Measurements from ENCODE around the gene PSMD5.

Gene PSMD5

DNA sequence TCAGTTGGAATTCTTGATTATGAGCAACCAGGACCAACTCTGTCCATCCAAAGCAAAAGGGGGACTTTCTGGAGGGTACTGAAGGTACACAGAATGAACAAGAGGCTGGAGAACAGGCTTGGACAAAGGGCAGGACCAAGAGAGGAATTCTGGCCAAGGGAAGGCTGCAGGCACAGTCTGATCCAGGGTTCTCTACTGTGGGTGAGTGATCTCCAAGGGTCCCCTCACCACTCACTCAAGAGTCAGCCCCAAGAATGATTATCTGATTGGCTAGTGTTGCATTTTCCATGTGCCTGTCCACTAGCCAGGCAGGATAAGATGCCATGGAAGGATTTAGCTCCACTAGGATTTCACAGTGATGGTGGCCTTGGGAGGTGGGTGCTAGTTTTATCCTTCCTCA is 45.9 kb upstream of the PSMD5 start:
- no peak for DNase-seq (ENCODE audit: low read depth)
- TF ChIP-seq, protein P1, sequence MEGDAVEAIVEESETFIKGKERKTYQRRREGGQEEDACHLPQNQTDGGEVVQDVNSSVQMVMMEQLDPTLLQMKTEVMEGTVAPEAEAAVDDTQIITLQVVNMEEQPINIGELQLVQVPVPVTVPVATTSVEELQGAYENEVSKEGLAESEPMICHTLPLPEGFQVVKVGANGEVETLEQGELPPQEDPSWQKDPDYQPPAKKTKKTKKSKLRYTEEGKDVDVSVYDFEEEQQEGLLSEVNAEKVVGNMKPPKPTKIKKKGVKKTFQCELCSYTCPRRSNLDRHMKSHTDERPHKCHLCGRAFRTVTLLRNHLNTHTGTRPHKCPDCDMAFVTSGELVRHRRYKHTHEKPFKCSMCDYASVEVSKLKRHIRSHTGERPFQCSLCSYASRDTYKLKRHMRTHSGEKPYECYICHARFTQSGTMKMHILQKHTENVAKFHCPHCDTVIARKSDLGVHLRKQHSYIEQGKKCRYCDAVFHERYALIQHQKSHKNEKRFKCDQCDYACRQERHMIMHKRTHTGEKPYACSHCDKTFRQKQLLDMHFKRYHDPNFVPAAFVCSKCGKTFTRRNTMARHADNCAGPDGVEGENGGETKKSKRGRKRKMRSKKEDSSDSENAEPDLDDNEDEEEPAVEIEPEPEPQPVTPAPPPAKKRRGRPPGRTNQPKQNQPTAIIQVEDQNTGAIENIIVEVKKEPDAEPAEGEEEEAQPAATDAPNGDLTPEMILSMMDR (IDR thresholded peaks at IDR 0.05; ENCODE audit: insufficient read depth, low read depth, low read length, missing control alignments): no peak
- H3K4me3 ChIP-seq (ENCODE audit: low read length): no peak overlapping the region

DNA sequence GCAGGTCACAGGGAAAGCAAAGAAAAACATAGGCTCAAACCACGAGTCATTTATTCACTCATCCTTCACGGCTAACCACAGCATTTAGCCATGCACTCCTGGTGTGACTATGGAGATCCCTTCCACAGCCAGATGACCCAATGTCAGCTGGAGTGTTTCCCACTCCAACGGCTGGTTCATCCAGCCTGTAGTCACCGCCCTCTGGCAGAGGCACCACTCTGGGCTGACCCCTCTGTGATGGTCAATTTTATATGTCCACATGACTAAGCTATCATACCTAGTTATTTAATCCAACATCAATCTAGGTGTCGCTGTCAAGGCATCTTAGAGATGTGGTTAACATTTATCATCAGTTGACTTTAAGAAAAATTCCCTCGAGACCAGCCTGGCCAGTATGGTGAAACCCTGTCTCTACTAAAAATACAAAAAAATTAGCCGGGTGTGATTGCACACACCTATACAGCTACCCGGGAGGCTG is 43.8 kb upstream of the PSMD5 start:
- TF ChIP-seq, protein P1 (IDR thresholded peaks at IDR 0.05; ENCODE audit: insufficient read depth, low read depth, low read length, missing control alignments): no peak
- H3K4me3 ChIP-seq (ENCODE audit: low read length): no peak overlapping the region
- no peak for DNase-seq (ENCODE audit: low read depth)

DNA sequence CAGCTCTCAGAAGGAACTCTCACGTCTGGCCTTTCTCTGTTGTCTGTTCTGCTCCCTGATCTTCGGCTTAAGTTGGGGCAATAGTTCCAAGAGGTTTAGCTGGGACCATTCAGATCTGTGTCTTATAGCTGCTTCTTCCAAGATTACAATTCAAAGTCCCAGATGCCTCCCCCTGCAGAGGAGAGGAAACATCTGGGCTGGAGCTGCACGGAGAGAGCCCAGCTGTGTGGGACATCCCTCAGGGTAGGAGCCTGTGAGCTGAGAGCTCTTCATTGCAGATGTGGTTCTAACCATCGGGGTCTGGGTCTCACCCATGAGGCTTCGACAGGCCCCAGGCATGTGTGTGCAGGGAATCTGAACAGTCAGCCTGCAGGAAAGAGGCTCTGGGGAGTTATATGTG is 43.2 kb upstream of the PSMD5 start:
- DNase-seq (ENCODE audit: low read depth): no peak
- no peak overlapping the region for H3K4me3 ChIP-seq (ENCODE audit: low read length)
- TF ChIP-seq, protein P1 (IDR thresholded peaks at IDR 0.05; ENCODE audit: insufficient read depth, low read depth, low read length, missing control alignments): no peak

DNA sequence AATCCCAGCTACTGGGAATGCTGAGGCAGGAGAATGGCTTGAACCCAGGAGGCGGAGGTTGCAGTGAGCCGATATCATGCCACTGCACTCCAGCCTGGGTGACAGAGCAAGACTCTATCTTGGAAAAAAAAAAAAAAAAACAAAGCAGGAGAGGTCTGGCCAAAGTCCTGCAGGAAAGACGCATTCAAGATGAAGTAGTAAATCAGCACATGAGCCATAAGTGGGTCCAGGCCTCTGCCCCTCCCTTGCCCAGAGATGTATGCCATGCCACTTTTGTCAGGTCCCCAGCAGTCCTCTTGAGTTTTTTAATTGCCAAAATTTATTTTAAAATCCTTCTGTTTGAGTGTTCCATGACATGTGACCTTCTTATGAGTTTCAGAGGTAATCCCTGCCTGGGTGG is 42.7 kb upstream of the PSMD5 start:
- H3K4me3 ChIP-seq (ENCODE audit: low read length): no peak overlapping the region
- DNase-seq (ENCODE audit: low read depth): no peak
- TF ChIP-seq, protein P1 (IDR thresholded peaks at IDR 0.05; ENCODE audit: insufficient read depth, low read depth, low read length, missing control alignments): no peak

DNA sequence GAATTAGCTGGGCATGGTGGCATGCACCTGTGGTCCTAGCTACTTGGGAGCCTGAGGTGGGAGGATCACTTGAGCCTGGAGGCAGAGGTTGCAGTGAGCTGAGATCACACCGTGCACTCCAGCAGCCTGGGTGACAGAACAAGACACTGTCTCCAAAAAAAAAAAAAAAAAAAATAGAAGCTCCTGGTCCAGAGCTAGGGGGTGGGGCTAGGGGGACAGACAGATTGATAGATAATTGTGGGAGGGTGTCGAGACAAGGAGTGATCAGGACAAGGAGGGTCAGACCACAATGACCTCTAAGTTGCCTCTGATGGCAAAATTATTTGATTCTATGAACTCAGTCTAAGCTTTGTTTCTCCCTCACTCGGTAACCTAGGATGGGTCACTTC is 40.9 kb upstream of the PSMD5 start:
- TF ChIP-seq, protein P1 (IDR thresholded peaks at IDR 0.05; ENCODE audit: insufficient read depth, low read depth, low read length, missing control alignments): no peak
- no peak for DNase-seq (ENCODE audit: low read depth)
- H3K4me3 ChIP-seq (ENCODE audit: low read length): no peak overlapping the region

DNA sequence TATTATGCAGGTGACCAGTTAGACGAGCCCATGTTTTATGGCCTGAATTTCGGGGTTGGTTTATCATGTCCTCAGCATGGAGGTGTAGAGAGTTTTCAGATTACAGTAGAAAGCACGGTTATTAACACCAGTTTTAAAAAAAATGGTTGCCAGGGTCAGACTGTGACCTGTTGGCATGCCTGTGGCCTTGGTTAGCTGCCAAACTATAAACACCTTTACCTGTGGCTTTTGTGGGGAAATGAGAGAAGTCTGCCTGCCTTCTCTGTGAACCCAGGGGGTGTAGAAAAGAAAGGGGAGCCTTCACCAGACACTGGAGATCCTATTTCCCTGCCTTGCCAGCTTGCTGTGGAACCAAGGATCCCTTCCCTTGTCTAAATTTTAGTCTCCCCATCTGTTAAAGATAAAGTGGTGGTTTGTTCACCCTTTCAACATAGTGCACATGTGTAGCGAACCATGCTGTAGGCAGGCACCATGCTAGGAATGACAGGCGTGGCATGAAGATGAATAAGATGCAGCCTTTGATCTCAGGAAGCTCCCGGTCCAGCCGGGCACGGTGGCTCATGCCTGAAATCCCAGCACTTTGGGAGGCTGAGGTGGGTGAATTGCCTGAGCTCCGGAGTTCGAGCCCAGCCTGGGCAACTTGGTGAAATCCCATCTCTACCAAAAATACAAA is 40.3 kb upstream of the PSMD5 start:
- no peak for DNase-seq (ENCODE audit: low read depth)
- TF ChIP-seq, protein P1 (IDR thresholded peaks at IDR 0.05; ENCODE audit: insufficient read depth, low read depth, low read length, missing control alignments): no peak
- no peak overlapping the region for H3K4me3 ChIP-seq (ENCODE audit: low read length)

DNA sequence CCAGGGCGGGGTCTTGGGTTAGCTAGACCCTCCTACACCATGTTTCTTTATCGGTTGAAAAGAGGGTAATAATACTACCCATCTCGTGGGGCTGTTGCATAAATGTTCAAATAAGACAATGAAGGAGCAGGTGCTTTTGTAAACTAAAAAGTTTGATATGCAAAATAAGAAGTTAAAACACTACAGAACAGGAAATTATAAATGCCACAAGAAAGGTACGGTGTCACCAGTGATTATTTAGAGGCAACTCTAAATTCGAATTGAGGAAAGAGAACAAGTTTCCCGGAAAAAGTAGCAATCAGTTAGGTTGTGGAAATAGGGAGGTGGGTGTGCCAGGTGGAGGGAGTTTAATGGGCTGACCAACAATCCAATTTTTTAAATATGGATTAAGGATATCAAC is 36.7 kb upstream of the PSMD5 start:
- no peak for DNase-seq (ENCODE audit: low read depth)
- TF ChIP-seq, protein P1 (IDR thresholded peaks at IDR 0.05; ENCODE audit: insufficient read depth, low read depth, low read length, missing control alignments): no peak
- H3K4me3 ChIP-seq (ENCODE audit: low read length): no peak overlapping the region
